Measurements from ENCODE around the gene ZNF324. TPM values are rescaled to one million over a fixed set of nuclear protein-coding genes. Genes with fewer than 3 reads are reported as not detected.

Gene ZNF324
- total RNA-seq, 1 experiment from 2014 or later: 11.3 TPM

GRCh38 chr19:58519355-58520256, 52.7 kb downstream of the ZNF324 start, which contains the start of gene ZBTB45:
TSS of gene ZBTB45 (minus strand) at chr19:58519810. CDS start at chr19:58517673, 2,137 bp downstream.
- Histone ChIP-seq H3K9me2 (ENCODE audit: insufficient read depth) (no peaks in the 10 kb centered on the region), H3K79me2 (ENCODE audit: insufficient read depth, low read length) (peaks cover 43% of the 10 kb centered on the region), H3K9ac (ENCODE audit: low read length) (peak within 1 kb of the TSS; percentile 84), H3K36me3 (ENCODE audit: control insufficient read depth in 1 of 2, insufficient read depth in 2 of 2, low read length in 2 of 2) (peaks cover 2 to 17% of the 10 kb centered on the region in 2 experiments; a peak in 2 of 4 replicates), H3K9me3 (ENCODE audit: control insufficient read depth in 1 of 2, insufficient read depth in 1 of 2, low read depth in 1 of 2, low read length in 2 of 2) (no peaks in the 10 kb centered on the region), H3K4me3 (replicated peaks in 1 of 2; ENCODE audit: low read depth in 1 of 2, low read length in 2 of 2) (peak within 1 kb of the TSS; percentile 78 to 90), H3K27me3 (ENCODE audit: insufficient read depth, low read length) (no peaks in the 10 kb centered on the region), H2AFZ (ENCODE audit: low read depth, low read length, poor library complexity, severe bottlenecking) (no peak within 1 kb of the TSS), H3K4me2 (ENCODE audit: low read length) (peak within 1 kb of the TSS; percentile 91), H4K20me1 (ENCODE audit: insufficient read depth) (no peaks in the 10 kb centered on the region), H3K27ac (ENCODE audit: low read depth, low read length) (peak within 1 kb of the TSS; percentile 91), H3K4me1 (ENCODE audit: control insufficient read depth in 1 of 2, insufficient read depth in 2 of 2, low read length in 2 of 2) (peaks cover 12 to 35% of the 10 kb centered on the region in 2 experiments)
- CTCF ChIA-PET: interaction anchor here (0.6 to 3.3 kb wide), 17 partner anchors 9 to 625 kb away, joined by 3 to 20 read pairs (median 4); partner anchors contain the start of genes CHMP2A, TRIM28, ZNF497 and ZNF544
- intact Hi-C loops (cut with micrococcal nuclease): loop anchor here (1.0 to 5.0 kb wide), 4 partner anchors 25 to 302 kb away; partner anchors contain the start of genes MZF1, TRIM28 and ZSCAN22
- TSS peak; percentile 44 for BruUV-seq (replicated peaks)
- peak; percentile 74 for ATAC-seq
- peak; percentile 94 for DNase-seq (ENCODE audit: low read depth, low spot score)
- POLR2A ChIA-PET: interaction anchor here (0.7 to 3.8 kb wide), 11 partner anchors 18 to 157 kb away, joined by 3 to 33 read pairs (median 4); partner anchors contain the start of genes CHMP2A, TRIM28, ZNF497 and ZNF584
- RAD21 ChIA-PET (ENCODE audit: low non-redundant PET in 1 of 2, low total read pairs in 2 of 2, uncharacterized antibody in 2 of 2, unreplicated experiment in 2 of 2): interaction anchor here (1.0 to 2.2 kb wide), 3 partner anchors 35 to 62 kb away, joined by 6 to 8 read pairs (median 7); partner anchors contain the start of gene CHMP2A (in 1 of the 2)
- TF ChIP-seq ELF1 (IDR thresholded peaks at IDR 0.05; ENCODE audit: borderline replicate concordance, low read depth) (no peak; the same call in 1 of the 2 replicates), CTCF (IDR thresholded peaks at IDR 0.05 in 2 of 3, conservative IDR thresholded peaks at IDR 0.05 in 1 of 3; ENCODE audit: borderline replicate concordance in 1 of 3, insufficient read depth in 1 of 3, low read depth in 2 of 3, low read length in 2 of 3) (peak; percentile 69 to 75 (median 71)), JUND (IDR thresholded peaks at IDR 0.05) (no peak; the same call in 1 of the 2 replicates), YY1 (IDR thresholded peaks at IDR 0.05; ENCODE audit: extremely low read depth, insufficient replicate concordance, low read depth, low read length) (peak; percentile 85), ZNF274 (IDR thresholded peaks at IDR 0.05; ENCODE audit: low read depth, low read length) (no peak), ZFX (IDR thresholded peaks at IDR 0.05) (peak; percentile 94), SRF (IDR thresholded peaks at IDR 0.05; ENCODE audit: low read depth) (peak; percentile 93; the same call in 1 of the 2 replicates), MAX (IDR thresholded peaks at IDR 0.05) (peak; percentile 86), EZH2phosphoT487 (IDR thresholded peaks at IDR 0.05; ENCODE audit: borderline replicate concordance) (no peak), REST (IDR thresholded peaks at IDR 0.05; ENCODE audit: low read depth) (no peak), POLR2AphosphoS5 (IDR thresholded peaks at IDR 0.05; ENCODE audit: low read depth, low read length) (peak; percentile 80), SP1 (IDR thresholded peaks at IDR 0.05; ENCODE audit: low read depth) (peak; percentile 83), POLR2A (IDR thresholded peaks at IDR 0.05; ENCODE audit: borderline replicate concordance, extremely low read depth, insufficient read depth, insufficient read length) (peak; percentile 68), CBX3 (IDR thresholded peaks at IDR 0.05; ENCODE audit: low read depth) (peak; percentile 95), TCF7L2 (IDR thresholded peaks at IDR 0.05; ENCODE audit: borderline replicate concordance, extremely low read depth, insufficient read depth, insufficient read length) (no peak)
- TF ChIP-seq, protein P1, sequence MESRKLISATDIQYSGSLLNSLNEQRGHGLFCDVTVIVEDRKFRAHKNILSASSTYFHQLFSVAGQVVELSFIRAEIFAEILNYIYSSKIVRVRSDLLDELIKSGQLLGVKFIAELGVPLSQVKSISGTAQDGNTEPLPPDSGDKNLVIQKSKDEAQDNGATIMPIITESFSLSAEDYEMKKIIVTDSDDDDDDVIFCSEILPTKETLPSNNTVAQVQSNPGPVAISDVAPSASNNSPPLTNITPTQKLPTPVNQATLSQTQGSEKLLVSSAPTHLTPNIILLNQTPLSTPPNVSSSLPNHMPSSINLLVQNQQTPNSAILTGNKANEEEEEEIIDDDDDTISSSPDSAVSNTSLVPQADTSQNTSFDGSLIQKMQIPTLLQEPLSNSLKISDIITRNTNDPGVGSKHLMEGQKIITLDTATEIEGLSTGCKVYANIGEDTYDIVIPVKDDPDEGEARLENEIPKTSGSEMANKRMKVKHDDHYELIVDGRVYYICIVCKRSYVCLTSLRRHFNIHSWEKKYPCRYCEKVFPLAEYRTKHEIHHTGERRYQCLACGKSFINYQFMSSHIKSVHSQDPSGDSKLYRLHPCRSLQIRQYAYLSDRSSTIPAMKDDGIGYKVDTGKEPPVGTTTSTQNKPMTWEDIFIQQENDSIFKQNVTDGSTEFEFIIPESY (IDR thresholded peaks at IDR 0.05; ENCODE audit: extremely low read depth, insufficient replicate concordance, low read length): peak; percentile 60

Measured in HCT116 (cell line).